Thoracic aorta (tissue), 2 donors: ENCODE data around the gene TBC1D9B. TPM values are rescaled to one million over a fixed set of nuclear protein-coding genes. Genes with fewer than 3 reads are reported as not detected.

Source experiments
- ATAC-seq: fragments of 150-250 bp; one replicate; pipeline ENCODE4 v1.8.0; 2017; ENCODE audit warnings: low read depth; ENCODE audit not compliant: insufficient number of reproducible peaks, low FRiP score
- DNase-seq: peaks from one replicate; pipeline ENCODE4 v3.0.0-alpha.2; 2020; ENCODE audit warnings: low spot score
- H3K27ac ChIP-seq, 2 donors: fragments of 200-600 bp; sonication (generic); 1 replicate in 1 of 2; 2 replicates in 1 of 2; pipeline ENCODE4 v1.5.1; 2016; ENCODE audit warnings: mild to moderate bottlenecking in 2 of 2, moderate library complexity in 2 of 2
- H3K27me3 ChIP-seq: fragments of 200-600 bp; sonication (generic); replicated peaks from 2 replicates; pipeline ENCODE4 v1.6.0; 2016; ENCODE audit warnings: mild to moderate bottlenecking; ENCODE audit not compliant: insufficient read depth
- H3K36me3 ChIP-seq: fragments of 200-600 bp; sonication (generic); one replicate; pipeline ENCODE4 v1.5.1; 2016
- H3K4me1 ChIP-seq, 2 donors: fragments of 200-600 bp; sonication (generic); 1 replicate in 1 of 2; 2 replicates in 1 of 2; pipeline versions ENCODE4 v1.5.1 to v1.6.0; 2016; ENCODE audit warnings: low read depth in 2 of 2, mild to moderate bottlenecking in 1 of 2; ENCODE audit not compliant: control insufficient read depth in 1 of 2
- H3K4me3 ChIP-seq: fragments of 200-600 bp; sonication (generic); 2 replicates; pipeline ENCODE4 v1.5.1; 2016; ENCODE audit warnings: mild to moderate bottlenecking
- H3K9me3 ChIP-seq: fragments of 200-600 bp; sonication (generic); 2 replicates; pipeline ENCODE4 v1.5.1; 2016
- total RNA-seq, 2 donors: library from RNA; depleted of rRNA; stranded (reverse); fragments of >200 nt; gene quantifications; one replicate each; pipeline versions ENCODE4 v1.1.0 to v1.2.3, GENCODE V29; 2016
- TF ChIP-seq, protein P1 (sequence below): fragments of 200-600 bp; sonication (generic); IDR thresholded peaks from one replicate; pipeline ENCODE4 v1.5.1; 2019; ENCODE audit warnings: antibody characterized with exemption

The TBC1D9B gene
- total RNA-seq, 2 donors from 2014 or later, result 91.9 to 104 TPM

DNA sequence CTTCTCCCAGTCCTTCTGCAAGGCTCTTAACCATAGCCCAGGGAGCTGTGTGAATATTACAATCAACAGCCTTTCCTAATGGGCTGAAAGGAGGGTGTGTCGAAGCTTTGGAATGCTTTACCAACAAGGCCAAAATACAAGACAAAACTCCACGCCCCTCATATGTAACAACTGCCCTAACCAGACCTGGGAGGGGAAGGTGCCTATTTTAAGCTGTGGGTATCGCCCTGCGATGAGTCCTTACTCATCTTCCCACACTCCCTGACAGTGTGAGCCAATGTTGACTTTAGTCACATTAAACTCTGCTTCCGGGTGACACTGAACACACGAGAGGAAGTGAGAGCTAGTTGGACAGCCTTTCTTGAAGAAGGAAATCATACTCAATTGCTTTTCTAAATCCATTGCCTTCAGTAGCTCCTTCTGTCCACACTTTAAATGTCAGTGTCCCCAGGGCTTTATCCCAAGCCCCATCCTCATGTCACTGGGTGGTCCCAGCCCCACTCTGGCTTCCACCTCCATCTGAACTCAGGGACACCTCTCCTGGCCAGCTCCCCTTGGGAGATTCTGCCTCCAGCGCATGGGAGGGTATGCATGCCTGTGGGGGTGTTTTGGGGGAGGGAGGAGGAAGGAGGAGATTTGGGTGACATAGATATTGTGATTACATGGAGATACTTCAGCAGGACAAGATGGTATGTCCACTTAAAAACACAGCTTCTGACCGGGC lies 6.5 kb upstream of the TBC1D9B start:
- TF ChIP-seq, protein P1, sequence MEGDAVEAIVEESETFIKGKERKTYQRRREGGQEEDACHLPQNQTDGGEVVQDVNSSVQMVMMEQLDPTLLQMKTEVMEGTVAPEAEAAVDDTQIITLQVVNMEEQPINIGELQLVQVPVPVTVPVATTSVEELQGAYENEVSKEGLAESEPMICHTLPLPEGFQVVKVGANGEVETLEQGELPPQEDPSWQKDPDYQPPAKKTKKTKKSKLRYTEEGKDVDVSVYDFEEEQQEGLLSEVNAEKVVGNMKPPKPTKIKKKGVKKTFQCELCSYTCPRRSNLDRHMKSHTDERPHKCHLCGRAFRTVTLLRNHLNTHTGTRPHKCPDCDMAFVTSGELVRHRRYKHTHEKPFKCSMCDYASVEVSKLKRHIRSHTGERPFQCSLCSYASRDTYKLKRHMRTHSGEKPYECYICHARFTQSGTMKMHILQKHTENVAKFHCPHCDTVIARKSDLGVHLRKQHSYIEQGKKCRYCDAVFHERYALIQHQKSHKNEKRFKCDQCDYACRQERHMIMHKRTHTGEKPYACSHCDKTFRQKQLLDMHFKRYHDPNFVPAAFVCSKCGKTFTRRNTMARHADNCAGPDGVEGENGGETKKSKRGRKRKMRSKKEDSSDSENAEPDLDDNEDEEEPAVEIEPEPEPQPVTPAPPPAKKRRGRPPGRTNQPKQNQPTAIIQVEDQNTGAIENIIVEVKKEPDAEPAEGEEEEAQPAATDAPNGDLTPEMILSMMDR, result no peak
- Histone ChIP-seq H3K4me1 (no peaks in the 10 kb centered on the region), H3K4me3 (no peak overlapping the region), H3K27ac (no peak overlapping the region), H3K27me3 (no peaks in the 10 kb centered on the region), H3K36me3 (no peaks in the 10 kb centered on the region), H3K9me3 (no peaks in the 10 kb centered on the region)
- ATAC-seq (no peak), DNase-seq (no peak)

GRCh38 chr5:179913461-179913860 lies 5.8 kb upstream of the TBC1D9B start:
- no peaks in the 10 kb centered on the region for H3K36me3 ChIP-seq
- no peaks in the 10 kb centered on the region for H3K9me3 ChIP-seq
- H3K4me3 ChIP-seq, result no peak overlapping the region
- H3K27me3 ChIP-seq, result no peaks in the 10 kb centered on the region
- ATAC-seq, result no peak
- DNase-seq, result no peak
- TF ChIP-seq, protein P1, result no peak
- H3K27ac ChIP-seq, result no peak overlapping the region
- H3K4me1 ChIP-seq, result peaks cover 2 to 3% of the 10 kb centered on the region in 2 donors

- peaks cover 5 to 8% of the 10 kb centered on the region in 2 donors for H3K4me1 ChIP-seq
- H3K9me3 ChIP-seq, result no peaks in the 10 kb centered on the region
- H3K36me3 ChIP-seq, result no peaks in the 10 kb centered on the region
- no peaks in the 10 kb centered on the region for H3K27me3 ChIP-seq
- ATAC-seq (no peak), DNase-seq (no peak)
- TF ChIP-seq, protein P1, result no peak
- H3K27ac ChIP-seq, result no peak overlapping the region
- no peak overlapping the region for H3K4me3 ChIP-seq
Measured at GRCh38 chr5:179912951-179913350, 5.3 kb upstream of the TBC1D9B start.

DNA sequence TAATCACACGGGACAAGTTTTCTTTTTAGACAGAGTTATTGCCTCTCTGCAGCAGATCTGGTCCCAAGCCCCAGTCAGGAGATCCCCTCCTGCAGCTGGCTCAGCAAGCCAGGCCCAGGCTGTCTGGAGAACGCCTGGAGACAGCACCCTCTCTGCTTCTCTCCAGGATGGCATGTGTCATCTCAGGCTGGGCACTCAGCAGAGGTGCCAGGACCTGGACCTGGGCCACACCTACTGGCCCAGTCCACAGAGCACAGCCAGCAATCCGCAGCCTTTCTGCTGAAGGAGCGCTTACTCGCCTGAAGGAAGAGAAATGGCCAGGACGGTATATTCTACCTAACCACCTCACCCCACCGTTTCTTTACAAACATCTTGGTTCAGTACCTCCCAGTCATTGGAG lies 4.7 kb upstream of the TBC1D9B start:
- H3K9me3 ChIP-seq, result no peaks in the 10 kb centered on the region
- peaks cover 5 to 8% of the 10 kb centered on the region in 2 donors for H3K4me1 ChIP-seq
- DNase-seq (no peak), ATAC-seq (no peak)
- no peaks in the 10 kb centered on the region for H3K36me3 ChIP-seq
- no peak overlapping the region for H3K27ac ChIP-seq
- TF ChIP-seq, protein P1, result no peak
- no peaks in the 10 kb centered on the region for H3K27me3 ChIP-seq
- H3K4me3 ChIP-seq, result no peak overlapping the region

DNA sequence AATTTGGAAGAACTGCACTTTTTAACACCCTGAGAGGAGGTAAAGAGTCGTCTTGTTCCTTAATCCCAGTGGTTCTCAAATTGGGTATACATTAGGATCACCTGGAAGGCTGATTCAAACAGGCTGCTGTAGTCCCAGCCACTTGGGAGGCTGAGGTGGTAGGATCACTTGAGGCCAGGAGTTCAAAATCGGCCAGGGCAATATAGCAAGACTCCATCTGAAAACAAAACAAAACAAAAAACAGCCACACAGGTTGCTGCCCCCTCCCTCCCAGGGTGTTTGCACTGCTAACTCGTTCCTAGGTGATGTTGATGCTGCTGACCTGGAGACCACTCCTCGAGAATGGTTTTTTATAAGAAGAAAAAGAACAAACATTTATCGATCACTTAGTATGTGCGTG lies 1.5 kb upstream of the TBC1D9B start:
- no peaks in the 10 kb centered on the region for H3K27me3 ChIP-seq
- peaks cover 10 to 24% of the 10 kb centered on the region in 2 donors for H3K4me1 ChIP-seq
- DNase-seq (no peak), ATAC-seq (no peak)
- no peaks in the 10 kb centered on the region for H3K36me3 ChIP-seq
- H3K27ac ChIP-seq, result no peak overlapping the region
- no peak overlapping the region for H3K4me3 ChIP-seq
- no peaks in the 10 kb centered on the region for H3K9me3 ChIP-seq
- TF ChIP-seq, protein P1, result no peak
